ENCODE measurements around the gene RYR1. TPM values are rescaled to one million over a fixed set of nuclear protein-coding genes. Genes with fewer than 3 reads are reported as not detected.
"Not testable (repeated sequence)": the region's sequence is repeated elsewhere in the genome, so short reads cannot be mapped to it uniquely, and the experiment has no call there.

The RYR1 gene
- total RNA-seq, 2 donors from 2014 or later: 13.2 to 41.5 TPM

DNA sequence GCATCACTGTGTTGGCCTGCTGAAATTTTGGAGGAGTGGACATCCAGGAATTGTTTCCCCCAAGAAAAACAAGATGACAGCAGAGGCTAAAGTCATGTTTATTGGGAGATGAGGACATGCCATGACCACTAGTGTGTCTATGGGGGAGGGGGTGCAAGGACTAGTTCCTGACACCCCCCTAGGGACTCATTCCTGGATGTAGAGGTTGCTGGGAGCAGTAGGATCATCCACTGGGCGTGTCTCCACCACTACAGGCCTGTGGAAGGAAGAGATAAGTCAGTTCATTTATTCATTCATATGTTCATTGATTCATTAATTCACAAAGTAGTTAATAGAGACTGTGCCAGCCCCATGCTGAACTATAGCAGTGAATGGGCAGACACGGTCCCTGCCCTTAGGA, 154.1 kb downstream of the RYR1 start:
- ATAC-seq (replicated peaks): no peak
- no peak overlapping the region for H3K4me3 Mint-ChIP-seq
- no peaks in the 10 kb centered on the region for H3K27me3 Mint-ChIP-seq
- H3K27ac Mint-ChIP-seq: peak overlapping the region; percentile 68
- peaks cover 9% of the 10 kb centered on the region for H3K4me1 Mint-ChIP-seq
- H3K36me3 Mint-ChIP-seq (ENCODE audit: low read depth): peaks cover 64% of the 10 kb centered on the region
- no peaks in the 10 kb centered on the region for H3K9me3 Mint-ChIP-seq

DNA sequence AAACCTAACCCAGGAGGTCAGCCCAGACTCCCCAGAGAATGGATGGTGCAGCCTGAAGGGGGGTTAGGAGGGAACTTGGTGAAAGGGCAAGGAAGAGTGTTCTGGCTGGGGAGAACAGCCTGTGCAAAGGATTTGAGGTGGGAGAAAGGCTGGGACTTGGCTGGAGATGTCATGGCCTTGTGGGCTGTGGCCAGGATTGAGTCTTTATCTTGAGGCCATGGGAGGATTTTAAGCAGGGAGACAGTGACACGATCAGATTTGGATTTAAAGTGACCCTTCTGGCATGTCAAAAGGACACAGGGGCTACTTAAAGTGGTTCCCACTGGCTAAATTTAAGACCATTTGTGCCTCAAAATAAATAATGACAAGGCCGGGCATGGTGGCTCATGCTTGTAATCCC, 154.6 kb downstream of the RYR1 start:
- Mint-ChIP-seq H3K4me3 (no peak overlapping the region), H3K9me3 (no peaks in the 10 kb centered on the region), H3K27ac (peak overlapping the region; percentile 68), H3K27me3 (no peaks in the 10 kb centered on the region), H3K4me1 (peaks cover 9% of the 10 kb centered on the region), H3K36me3 (ENCODE audit: low read depth) (peaks cover 66% of the 10 kb centered on the region)
- ATAC-seq (replicated peaks): no peak

DNA sequence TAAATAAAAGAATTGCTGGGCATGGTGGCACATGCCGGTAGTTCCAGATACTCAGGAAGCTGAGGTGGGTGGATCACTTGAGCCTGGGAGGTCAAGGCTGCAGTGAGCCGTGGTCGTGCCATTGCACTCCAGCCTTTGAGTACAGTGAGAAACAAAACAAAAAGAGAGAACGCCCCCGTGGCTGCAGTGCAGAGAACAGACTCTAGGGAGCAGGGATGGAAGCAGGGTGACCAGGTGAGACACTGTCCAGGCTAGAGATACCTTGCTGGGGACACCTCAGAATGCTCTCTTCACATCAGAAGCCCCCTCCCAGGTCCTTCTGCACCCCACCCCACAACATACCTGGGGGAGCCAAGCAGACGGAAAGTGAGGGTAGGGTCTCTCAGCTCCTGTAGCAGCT, 159.4 kb downstream of the RYR1 start:
- Mint-ChIP-seq H3K36me3 (ENCODE audit: low read depth) (peaks cover 93% of the 10 kb centered on the region), H3K27ac (no peak overlapping the region), H3K4me1 (peaks cover 4% of the 10 kb centered on the region), H3K9me3 (no peaks in the 10 kb centered on the region), H3K27me3 (no peaks in the 10 kb centered on the region), H3K4me3 (no peak overlapping the region)
- no peak for ATAC-seq (replicated peaks)

DNA sequence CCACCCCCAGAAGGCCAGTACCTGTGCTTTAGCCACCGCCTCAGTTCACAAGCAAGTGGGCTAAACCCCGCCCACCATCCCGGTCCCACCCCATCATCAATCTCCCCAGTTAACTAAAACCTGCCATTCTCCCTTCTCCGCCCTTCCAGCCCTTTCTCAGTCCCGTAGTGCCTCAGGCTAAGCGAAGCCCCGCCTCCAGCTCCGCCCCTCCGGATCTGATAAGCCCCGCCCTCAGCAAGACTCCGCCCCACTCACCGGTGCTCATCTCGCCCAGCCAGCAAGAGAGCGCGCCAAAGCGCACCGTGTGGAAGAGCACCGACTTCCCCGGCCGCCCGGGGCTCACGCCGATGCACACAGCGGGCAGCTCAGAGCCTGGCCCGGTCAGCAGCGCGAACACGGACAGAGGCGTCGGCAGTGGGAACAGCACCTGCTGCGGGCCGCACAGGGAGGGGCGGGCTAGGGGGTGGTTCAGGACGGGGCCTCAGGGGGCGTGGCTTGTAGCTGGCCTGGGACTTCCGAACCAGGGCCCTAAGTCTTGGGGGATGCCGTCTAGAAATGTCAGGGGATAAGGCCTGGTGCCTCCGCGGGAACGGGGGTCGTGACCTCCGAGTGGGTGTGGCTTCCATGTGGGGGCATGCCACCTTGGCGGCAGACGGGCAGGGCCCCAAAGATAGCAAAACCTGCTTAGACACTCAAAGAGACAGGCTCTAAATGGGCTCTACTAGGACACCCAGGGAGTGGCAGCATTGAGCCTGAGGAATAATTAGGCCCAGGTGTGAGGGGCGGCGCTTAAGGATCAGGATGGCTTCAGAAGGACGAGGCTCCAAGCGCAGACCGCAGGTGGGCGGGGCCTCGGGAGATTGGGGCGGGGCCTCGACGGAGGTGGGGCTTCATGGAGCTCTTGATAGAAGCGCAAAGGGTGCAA, 162.8 kb downstream of the RYR1 start:
- Mint-ChIP-seq H3K27ac (no peak overlapping the region), H3K36me3 (ENCODE audit: low read depth) (peaks cover 88% of the 10 kb centered on the region), H3K4me3 (no peak overlapping the region), H3K27me3 (no peaks in the 10 kb centered on the region), H3K4me1 (peaks cover 5% of the 10 kb centered on the region), H3K9me3 (no peaks in the 10 kb centered on the region)
- ATAC-seq (replicated peaks): peak; percentile 52

DNA sequence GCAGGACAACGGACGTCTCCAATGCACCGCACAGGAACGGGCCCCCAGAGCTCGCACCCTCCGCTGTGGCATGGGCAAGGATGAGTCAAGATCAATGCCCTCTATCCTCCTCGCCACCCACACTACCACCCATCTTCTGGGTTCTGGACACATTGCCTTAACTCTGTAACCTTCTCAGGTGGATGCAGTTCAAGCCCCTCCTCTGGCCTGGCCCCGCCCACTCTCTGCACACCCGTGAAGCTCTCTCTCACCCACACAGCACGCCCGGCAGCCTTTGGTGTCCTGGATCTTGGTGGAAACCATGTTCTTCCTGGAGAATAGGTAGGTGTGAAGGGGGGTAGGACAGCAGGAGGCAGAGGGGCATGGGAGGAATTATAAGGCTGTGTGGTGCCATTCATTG, 163.6 kb downstream of the RYR1 start:
- ATAC-seq (replicated peaks): no peak
- Mint-ChIP-seq H3K36me3 (ENCODE audit: low read depth) (peaks cover 88% of the 10 kb centered on the region), H3K4me1 (peaks cover 5% of the 10 kb centered on the region), H3K27ac (no peak overlapping the region), H3K4me3 (no peak overlapping the region), H3K9me3 (no peaks in the 10 kb centered on the region), H3K27me3 (no peaks in the 10 kb centered on the region)

DNA sequence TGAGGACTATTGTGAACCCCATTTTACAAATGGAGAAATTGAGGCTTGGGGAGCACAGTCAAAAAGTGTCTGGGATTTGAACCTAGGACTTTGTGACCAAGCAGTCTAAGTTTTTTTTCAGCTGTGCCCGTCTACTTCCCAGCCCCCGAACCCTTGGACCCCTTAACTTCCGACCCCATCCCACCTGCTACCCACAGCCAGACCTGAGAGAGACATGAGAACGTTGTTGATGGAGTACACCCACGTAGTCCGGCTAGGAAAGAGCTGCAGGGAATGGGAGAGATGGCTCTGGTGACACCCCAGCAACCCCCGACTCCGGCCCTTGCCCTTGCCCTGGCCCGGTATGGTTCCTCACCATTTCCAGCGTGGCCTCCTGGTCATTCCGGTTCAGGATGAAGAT, 166.2 kb downstream of the RYR1 start:
- Mint-ChIP-seq H3K27ac (peak overlapping the region; percentile 5), H3K4me1 (peaks cover 5% of the 10 kb centered on the region), H3K9me3 (no peaks in the 10 kb centered on the region), H3K27me3 (no peaks in the 10 kb centered on the region), H3K4me3 (no peak overlapping the region), H3K36me3 (ENCODE audit: low read depth) (peaks cover 78% of the 10 kb centered on the region)
- no peak for ATAC-seq (replicated peaks)

DNA sequence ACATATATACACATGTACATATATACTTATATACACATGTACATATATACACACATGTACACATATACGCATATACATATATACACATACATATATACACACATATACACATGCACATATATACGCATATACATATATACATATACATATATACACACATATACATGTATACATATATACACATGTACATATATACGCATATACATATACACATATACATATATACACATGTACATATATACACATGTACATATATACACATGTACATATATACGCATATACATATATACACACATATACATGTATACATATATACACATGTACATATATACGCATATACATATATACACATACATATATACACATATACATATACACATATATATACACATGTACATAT, 169.4 kb downstream of the RYR1 start:
- peaks cover 75% of the 10 kb centered on the region for H3K36me3 Mint-ChIP-seq (ENCODE audit: low read depth)
- H3K4me3 Mint-ChIP-seq; H3K27ac Mint-ChIP-seq; H3K27me3 Mint-ChIP-seq; H3K9me3 Mint-ChIP-seq; ATAC-seq (replicated peaks); H3K4me1 Mint-ChIP-seq: not testable (repeated sequence)

DNA sequence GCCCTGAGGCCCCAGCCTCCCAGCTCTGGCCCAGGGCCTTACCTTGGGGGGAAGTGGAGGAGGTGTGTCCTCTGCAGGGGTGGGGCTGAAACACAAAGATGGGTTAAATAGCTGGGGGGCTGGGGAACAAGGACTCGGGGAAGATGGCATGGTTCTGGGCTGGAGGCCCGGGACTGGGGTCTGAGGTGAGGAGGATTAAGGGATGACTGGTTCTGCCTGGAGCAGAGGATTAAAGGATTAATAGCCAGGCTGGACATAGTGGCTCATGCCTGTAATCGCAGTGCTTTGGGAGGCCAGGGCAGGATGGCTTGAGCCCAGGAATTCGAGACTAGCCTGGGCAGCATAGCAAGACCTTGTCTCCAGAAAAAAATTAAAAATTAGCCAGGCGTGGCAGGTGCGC, 172.6 kb downstream of the RYR1 start:
- no peak for ATAC-seq (replicated peaks)
- H3K27ac Mint-ChIP-seq: no peak overlapping the region
- no peaks in the 10 kb centered on the region for H3K9me3 Mint-ChIP-seq
- peaks cover 3% of the 10 kb centered on the region for H3K4me1 Mint-ChIP-seq
- H3K4me3 Mint-ChIP-seq: no peak overlapping the region
- no peaks in the 10 kb centered on the region for H3K27me3 Mint-ChIP-seq
- H3K36me3 Mint-ChIP-seq (ENCODE audit: low read depth): peaks cover 83% of the 10 kb centered on the region

DNA sequence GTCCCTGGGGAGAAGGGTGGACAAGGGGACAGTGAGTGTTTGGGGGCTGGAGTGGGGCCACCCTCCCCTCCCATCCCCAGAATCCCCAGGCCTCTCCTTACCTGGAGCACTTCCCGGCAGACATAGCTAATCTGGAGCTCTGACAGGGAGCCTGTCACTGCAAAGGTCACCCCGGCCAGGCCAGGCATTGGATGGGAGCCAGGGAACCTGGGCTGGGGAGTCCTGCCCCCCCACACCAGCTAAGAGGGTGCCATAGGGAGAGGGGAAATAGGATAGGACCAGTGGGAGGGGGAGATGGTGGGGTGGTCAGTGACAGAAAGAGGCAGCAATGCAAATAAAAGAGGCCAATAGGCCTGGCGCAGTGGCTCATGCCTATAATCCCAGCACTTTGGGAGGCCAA, 180.8 kb downstream of the RYR1 start:
- H3K4me3 Mint-ChIP-seq: peak overlapping the region; percentile 98
- no peaks in the 10 kb centered on the region for H3K27me3 Mint-ChIP-seq
- no peak for ATAC-seq (replicated peaks)
- H3K36me3 Mint-ChIP-seq (ENCODE audit: low read depth): peaks cover 93% of the 10 kb centered on the region
- no peak overlapping the region for H3K27ac Mint-ChIP-seq
- peaks cover 31% of the 10 kb centered on the region for H3K4me1 Mint-ChIP-seq
- no peaks in the 10 kb centered on the region for H3K9me3 Mint-ChIP-seq

DNA sequence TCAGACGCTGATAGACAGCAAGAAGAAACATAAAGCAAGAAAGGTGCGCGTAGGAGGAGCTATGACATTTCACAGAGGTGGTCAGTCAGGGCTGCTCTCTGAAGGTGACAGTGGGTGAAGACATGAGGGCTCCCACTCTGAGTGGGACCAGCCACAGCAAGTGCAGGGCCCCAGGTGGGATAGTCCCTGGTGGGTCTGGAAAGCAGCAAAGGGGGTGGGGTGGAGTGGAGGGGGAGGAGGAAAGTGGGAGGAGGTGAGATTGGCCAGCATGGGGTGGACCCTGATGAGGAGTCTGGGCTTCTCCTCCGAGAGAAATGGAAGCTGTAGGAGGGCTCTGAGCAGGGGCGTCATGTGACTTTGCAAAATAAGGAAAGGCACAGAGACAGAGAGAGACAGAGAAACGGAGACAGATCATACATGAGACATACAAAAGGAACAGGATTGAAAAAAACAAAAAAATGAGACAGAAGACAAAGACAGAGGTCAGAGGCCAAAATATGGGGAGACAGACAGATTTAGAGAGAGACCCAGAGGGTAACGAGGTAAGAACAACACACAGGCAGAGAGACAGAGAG, 181.6 kb downstream of the RYR1 start:
- H3K4me1 Mint-ChIP-seq: peaks cover 37% of the 10 kb centered on the region
- no peaks in the 10 kb centered on the region for H3K27me3 Mint-ChIP-seq
- peak overlapping the region; percentile 98 for H3K4me3 Mint-ChIP-seq
- H3K9me3 Mint-ChIP-seq: no peaks in the 10 kb centered on the region
- peaks cover 93% of the 10 kb centered on the region for H3K36me3 Mint-ChIP-seq (ENCODE audit: low read depth)
- peak overlapping the region; percentile 97 for H3K27ac Mint-ChIP-seq
- ATAC-seq (replicated peaks): no peak

DNA sequence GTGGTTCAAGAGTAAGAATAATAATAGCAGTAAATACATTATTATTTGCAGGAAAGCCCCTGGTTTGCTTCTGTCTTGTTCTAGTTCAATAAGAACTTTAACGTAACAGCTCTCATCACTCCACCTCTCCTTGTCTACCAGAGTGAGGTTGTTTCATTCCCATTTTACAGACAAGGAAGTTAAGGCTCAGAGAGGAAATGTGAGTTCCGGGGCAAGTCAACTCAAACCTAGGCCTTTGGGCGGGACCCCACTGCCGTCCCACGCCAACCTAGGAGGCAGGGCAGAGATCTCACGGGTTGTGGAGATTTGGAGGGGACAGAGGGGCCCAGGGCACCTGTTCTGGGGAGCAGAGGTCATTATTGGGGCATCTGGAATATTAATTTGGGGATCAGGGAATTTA, 182.8 kb downstream of the RYR1 start:
- peaks cover 35% of the 10 kb centered on the region for H3K4me1 Mint-ChIP-seq
- H3K4me3 Mint-ChIP-seq: peak overlapping the region; percentile 98
- H3K36me3 Mint-ChIP-seq (ENCODE audit: low read depth): peaks cover 89% of the 10 kb centered on the region
- peak overlapping the region; percentile 97 for H3K27ac Mint-ChIP-seq
- H3K9me3 Mint-ChIP-seq: no peaks in the 10 kb centered on the region
- no peaks in the 10 kb centered on the region for H3K27me3 Mint-ChIP-seq
- no peak for ATAC-seq (replicated peaks)

DNA sequence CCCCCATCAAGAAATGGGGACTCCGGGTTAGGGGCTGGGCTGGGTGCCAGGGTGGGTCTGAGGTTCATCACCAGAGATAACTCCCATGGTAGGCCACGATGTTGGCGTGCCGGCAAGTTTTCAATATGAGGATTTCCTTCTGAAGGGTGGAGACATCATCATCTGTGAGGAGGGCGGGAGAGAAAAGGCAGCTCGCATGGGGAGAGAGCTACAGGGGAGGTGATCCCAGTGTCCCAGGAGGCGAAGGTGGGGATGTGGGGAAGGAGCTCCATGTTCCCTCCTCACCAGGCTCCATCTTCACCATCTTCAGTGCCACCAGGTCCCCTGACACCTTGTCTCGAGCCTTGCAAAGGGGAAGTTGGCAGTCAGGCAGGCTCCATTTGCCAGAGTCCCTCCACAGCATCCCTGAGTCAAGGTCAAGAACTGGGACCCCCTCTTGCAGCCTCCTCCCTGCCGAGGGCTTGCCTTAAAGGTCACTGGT, 183.8 kb downstream of the RYR1 start:
- Mint-ChIP-seq H3K27me3 (no peaks in the 10 kb centered on the region), H3K36me3 (ENCODE audit: low read depth) (peaks cover 90% of the 10 kb centered on the region), H3K9me3 (no peaks in the 10 kb centered on the region), H3K27ac (peak overlapping the region; percentile 97), H3K4me3 (peak overlapping the region; percentile 98), H3K4me1 (peaks cover 38% of the 10 kb centered on the region)
- ATAC-seq (replicated peaks): no peak

DNA sequence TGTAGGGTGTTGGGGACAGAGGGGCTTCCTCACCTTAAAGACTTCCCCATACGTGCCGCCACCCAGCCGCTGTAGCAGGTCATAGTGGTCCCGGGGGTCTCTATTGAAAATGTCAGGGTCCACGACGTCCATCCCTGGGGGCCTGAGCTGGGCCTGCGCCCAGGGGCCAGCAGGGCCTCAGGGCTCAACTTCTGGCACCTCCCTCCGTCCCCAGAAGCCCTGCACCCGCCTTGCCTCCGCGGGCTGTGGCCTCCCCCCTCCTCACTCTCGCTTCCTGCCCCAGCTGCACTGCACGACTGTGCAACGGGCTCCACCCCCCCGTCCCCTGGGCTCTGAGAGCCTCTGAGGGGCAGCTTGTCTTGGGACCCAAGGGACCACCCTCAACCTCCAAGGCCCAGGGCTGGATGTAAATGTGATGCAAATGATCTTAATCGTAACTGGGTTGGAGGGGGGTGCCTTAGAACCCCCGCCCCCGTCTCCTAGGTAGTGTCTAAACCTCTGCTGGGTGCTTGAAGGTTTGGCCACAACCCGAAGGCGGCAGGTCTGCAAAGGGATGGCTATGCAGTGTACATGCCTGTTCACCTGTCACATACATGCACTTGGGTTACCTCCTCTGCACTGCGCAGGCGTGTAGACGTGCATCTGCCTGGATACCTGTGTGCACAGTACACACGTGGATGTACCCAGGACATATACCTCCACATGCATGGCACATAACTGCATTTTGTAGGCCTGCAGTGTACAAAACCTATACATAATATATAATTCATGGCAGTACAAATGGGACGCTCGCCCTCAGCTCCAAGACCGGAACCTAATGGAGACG, 184.5 kb downstream of the RYR1 start, which contains the start of gene MAP4K1:
Gene MAP4K1, minus strand, starts transcription at position 190 of the 826 bp plus-strand sequence. Its CDS starts 58 bp downstream, at position 132.
- peak; percentile 77 for ATAC-seq (replicated peaks)
- peaks cover 38% of the 10 kb centered on the region for H3K4me1 Mint-ChIP-seq
- no peaks in the 10 kb centered on the region for H3K9me3 Mint-ChIP-seq

DNA sequence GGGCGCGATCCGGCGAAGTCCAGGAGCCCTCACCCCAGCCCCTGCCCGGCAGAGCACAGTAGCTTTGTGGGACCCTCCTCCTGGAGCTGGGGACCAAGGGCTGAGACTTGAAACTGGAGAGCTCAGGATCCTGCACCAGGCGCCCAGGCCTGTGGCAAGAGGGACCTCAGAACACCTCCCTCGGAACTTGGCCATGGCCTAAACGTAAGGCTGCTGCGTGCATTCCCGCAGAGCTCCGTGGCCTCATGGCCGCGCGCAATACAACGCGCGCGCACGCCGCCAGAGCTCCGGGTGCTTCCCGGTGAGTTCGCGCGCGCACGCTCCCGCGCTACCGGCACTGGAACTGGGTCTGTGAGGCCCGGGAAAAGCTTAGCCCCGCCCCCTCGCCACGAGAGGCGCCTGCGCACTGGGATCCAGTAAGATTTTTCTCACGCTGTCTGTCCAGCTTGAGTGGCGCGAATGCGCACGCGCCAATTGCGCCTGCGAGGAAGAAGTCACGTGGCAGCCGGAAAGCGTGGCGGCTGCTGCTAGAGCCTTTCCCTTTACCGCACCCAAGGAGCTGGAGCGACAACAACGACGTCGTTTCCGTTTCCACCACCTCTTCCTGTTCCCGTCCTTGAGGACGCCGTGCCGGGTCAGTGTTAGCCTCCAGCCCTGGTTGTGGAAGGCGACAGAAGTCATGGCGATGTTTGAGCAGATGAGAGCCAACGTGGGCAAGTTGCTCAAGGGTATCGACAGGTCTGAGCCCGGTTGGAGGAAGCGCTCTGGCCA, 185.3 kb downstream of the RYR1 start, which contains the start of gene EIF3K:
Gene EIF3K, plus strand, starts transcription at position 599 of the 771 bp plus-strand sequence. Its CDS starts 81 bp downstream, at position 680.
- peak; percentile 73 for ATAC-seq (replicated peaks)
- peaks cover 32% of the 10 kb centered on the region for H3K4me1 Mint-ChIP-seq
- H3K36me3 Mint-ChIP-seq (ENCODE audit: low read depth): peaks cover 90% of the 10 kb centered on the region

More for the DNA sequence above, 184.5 kb downstream of the RYR1 start, which contains the start of gene MAP4K1:
- Mint-ChIP-seq H3K4me3 (peak within 1 kb of the TSS; percentile 98), H3K27me3 (no peaks in the 10 kb centered on the region), H3K36me3 (ENCODE audit: low read depth) (peaks cover 90% of the 10 kb centered on the region), H3K27ac (peak within 1 kb of the TSS; percentile 97)

More for the DNA sequence above, 185.3 kb downstream of the RYR1 start, which contains the start of gene EIF3K:
- Mint-ChIP-seq H3K27ac (peak within 1 kb of the TSS; percentile 97), H3K9me3 (no peaks in the 10 kb centered on the region), H3K4me3 (peak within 1 kb of the TSS; percentile 98), H3K27me3 (no peaks in the 10 kb centered on the region)

All from activated T-helper 17 cell treated with anti-CD3 and anti-CD28 coated beads, Interleukin-2, amount 50 U/mL, for 72 hours (primary cell).